Nephron (organoid): ENCODE measurements around the gene CHST3.

Experiments used
- H3K27ac Mint-ChIP-seq, 3 experiments: 2 replicates each; pipeline ENCODE4 v1.8.0; 2020; ENCODE audit warnings: mixed read lengths in 3 of 3, mild to moderate bottlenecking in 2 of 3, moderate library complexity in 1 of 3
- H3K27me3 Mint-ChIP-seq: 2 replicates; pipeline ENCODE4 v1.8.0; 2021; ENCODE audit warnings: low read depth, mild to moderate bottlenecking, moderate library complexity, mixed read lengths
- H3K36me3 Mint-ChIP-seq: 2 replicates; pipeline ENCODE4 v1.8.0; 2020; ENCODE audit warnings: low read depth, mixed read lengths
- H3K4me1 Mint-ChIP-seq: 2 replicates; pipeline ENCODE4 v1.8.0; 2020; ENCODE audit warnings: mixed read lengths
- H3K4me3 Mint-ChIP-seq, 3 experiments: 2 replicates each; pipeline ENCODE4 v1.8.0; 2020; ENCODE audit warnings: mild to moderate bottlenecking in 3 of 3, mixed read lengths in 3 of 3, moderate library complexity in 2 of 3
- H3K9me3 Mint-ChIP-seq: 2 replicates; pipeline ENCODE4 v1.8.0; 2020; ENCODE audit warnings: mixed read lengths
- CTCF ChIP-seq, 3 experiments: fragments of 200-600 bp; sonication (generic); IDR thresholded peaks; one replicate each; pipeline ENCODE4 v1.5.0; 2021; ENCODE audit warnings: antibody characterized with exemption in 3 of 3; ENCODE audit not compliant: unreplicated experiment in 3 of 3

Gene CHST3

GRCh38 chr10:71978476-71978875, 14.3 kb downstream of the CHST3 start:
- Mint-ChIP-seq H3K27me3 (peaks cover 7% of the 10 kb centered on the region), H3K9me3 (no peaks in the 10 kb centered on the region)
- TF ChIP-seq CTCF (IDR thresholded peaks at IDR 0.05; ENCODE audit: unreplicated experiment in 3 of 3), result no peak

GRCh38 chr10:71978988-71979691, 14.9 kb downstream of the CHST3 start:
- no peak for TF ChIP-seq CTCF (IDR thresholded peaks at IDR 0.05; ENCODE audit: unreplicated experiment in 3 of 3)
- H3K36me3 Mint-ChIP-seq, result peaks cover 3% of the 10 kb centered on the region
- H3K27me3 Mint-ChIP-seq, result peaks cover 7% of the 10 kb centered on the region
- peaks cover 76% of the 10 kb centered on the region for H3K4me1 Mint-ChIP-seq
- no peaks in the 10 kb centered on the region for H3K9me3 Mint-ChIP-seq
- H3K4me3 Mint-ChIP-seq, result no peak overlapping the region
- peak overlapping the region; percentile 80 to 98 (median 94) for H3K27ac Mint-ChIP-seq

More at GRCh38 chr10:71978476-71978875, 14.3 kb downstream of the CHST3 start:
- H3K27ac Mint-ChIP-seq, result peak overlapping the region; percentile 12 to 94 (median 75)
- H3K4me3 Mint-ChIP-seq, result peak overlapping the region in 1 of 3 experiments; percentile 18
- peaks cover 82% of the 10 kb centered on the region for H3K4me1 Mint-ChIP-seq
- H3K36me3 Mint-ChIP-seq, result peaks cover 3% of the 10 kb centered on the region

GRCh38 chr10:71979692-71980062, 15.5 kb downstream of the CHST3 start:
- H3K27me3 Mint-ChIP-seq, result peaks cover 7% of the 10 kb centered on the region
- H3K4me3 Mint-ChIP-seq, result peak overlapping the region in 1 of 3 experiments; percentile 15
- no peak for TF ChIP-seq CTCF (IDR thresholded peaks at IDR 0.05; ENCODE audit: unreplicated experiment in 3 of 3)
- H3K4me1 Mint-ChIP-seq, result peaks cover 79% of the 10 kb centered on the region
- no peaks in the 10 kb centered on the region for H3K9me3 Mint-ChIP-seq
- H3K36me3 Mint-ChIP-seq, result peaks cover 3% of the 10 kb centered on the region
- peak overlapping the region; percentile 80 to 98 (median 94) for H3K27ac Mint-ChIP-seq

GRCh38 chr10:71980181-71981014, 16.2 kb downstream of the CHST3 start:
- Mint-ChIP-seq H3K27me3 (peaks cover 7% of the 10 kb centered on the region), H3K4me3 (peak overlapping the region in 1 of 3 experiments; percentile 15), H3K36me3 (peaks cover 3% of the 10 kb centered on the region), H3K27ac (peak overlapping the region; percentile 80 to 98 (median 94)), H3K4me1 (peaks cover 79% of the 10 kb centered on the region), H3K9me3 (no peaks in the 10 kb centered on the region)
- TF ChIP-seq CTCF (IDR thresholded peaks at IDR 0.05; ENCODE audit: unreplicated experiment in 3 of 3), result no peak

GRCh38 chr10:71981015-71981875, 17.1 kb downstream of the CHST3 start:
- Mint-ChIP-seq H3K27ac (peak overlapping the region; percentile 80 to 98 (median 94)), H3K9me3 (no peaks in the 10 kb centered on the region), H3K4me3 (peak overlapping the region; percentile 17 to 33 (median 21)), H3K4me1 (peaks cover 79% of the 10 kb centered on the region), H3K27me3 (peaks cover 7% of the 10 kb centered on the region), H3K36me3 (peaks cover 3% of the 10 kb centered on the region)
- TF ChIP-seq CTCF (IDR thresholded peaks at IDR 0.05; ENCODE audit: unreplicated experiment in 3 of 3), result no peak
